MV-4-11 (cell line): Measurements from ENCODE around the gene RMI1.
"Not testable (repeated sequence)": the region's sequence is repeated elsewhere in the genome, so short reads cannot be mapped to it uniquely, and the experiment has no call there.

Experiments used
- DNase-seq: peaks from one replicate; lab custom pipeline; 2025; lab: John Stamatoyannopoulos, UW

Gene RMI1

DNA sequence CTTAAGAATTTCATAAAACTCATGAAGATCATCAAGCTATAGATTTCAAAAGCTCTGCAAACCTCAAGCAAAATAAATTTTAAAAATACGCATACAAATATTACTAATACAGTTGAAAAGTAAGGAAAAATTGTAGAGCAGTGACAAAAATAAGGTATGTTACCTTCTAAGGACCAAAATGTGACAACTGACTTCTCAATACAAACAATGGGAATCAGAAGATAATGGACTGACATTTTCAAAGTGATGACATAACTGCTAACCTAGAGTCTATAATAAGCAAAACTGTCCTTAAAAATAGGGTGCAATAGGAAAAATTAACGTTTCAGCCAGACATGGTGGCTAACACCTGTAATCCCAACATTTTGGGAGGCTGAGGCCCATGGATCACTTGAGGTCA lies 27.1 kb downstream of the RMI1 start:
- DNase-seq = no peak

DNA sequence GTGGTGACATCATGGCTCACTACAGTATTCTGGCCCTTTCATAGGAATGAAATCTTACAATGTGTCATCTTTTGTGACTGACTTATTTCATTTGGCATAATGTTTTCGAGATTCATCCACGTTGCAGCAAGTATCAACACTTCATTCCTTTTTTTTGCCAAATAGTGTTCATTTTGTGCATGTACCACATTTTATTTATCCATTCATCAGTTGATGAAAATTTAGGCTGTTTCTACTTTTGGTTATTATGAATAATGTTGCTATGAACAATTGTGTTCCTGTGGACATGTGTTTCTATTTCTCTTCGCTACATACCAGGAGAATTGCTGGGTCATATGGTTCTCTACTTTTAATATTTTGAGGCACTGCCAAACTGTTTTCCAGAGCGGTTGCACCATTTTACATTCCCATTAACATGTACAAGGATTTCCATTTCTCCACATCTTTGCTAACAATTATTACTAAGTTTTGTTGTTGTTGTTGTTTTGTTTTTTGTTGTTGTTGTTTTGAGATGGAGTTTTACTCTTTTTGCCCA lies 43.5 kb downstream of the RMI1 start:
- no peak for DNase-seq

DNA sequence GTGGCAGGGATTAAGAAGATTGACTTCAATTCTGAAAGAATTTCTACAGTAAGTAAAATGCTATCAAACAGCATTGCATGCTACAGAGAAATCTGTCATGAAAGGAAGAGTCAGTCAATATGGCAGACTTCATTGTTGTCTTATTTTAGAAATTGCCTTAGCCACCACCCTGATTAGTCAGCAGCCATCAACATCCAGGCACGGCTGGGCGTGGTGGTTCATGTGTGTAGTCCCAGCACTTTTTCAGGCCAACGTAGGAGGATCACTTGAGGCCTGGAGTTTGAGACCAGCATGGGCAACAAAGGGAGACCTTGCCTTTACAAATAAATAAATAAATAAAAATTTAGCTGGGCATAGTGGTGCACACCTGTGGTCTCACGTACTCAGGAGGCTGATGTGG lies 46.6 kb downstream of the RMI1 start:
- no peak for DNase-seq

DNA sequence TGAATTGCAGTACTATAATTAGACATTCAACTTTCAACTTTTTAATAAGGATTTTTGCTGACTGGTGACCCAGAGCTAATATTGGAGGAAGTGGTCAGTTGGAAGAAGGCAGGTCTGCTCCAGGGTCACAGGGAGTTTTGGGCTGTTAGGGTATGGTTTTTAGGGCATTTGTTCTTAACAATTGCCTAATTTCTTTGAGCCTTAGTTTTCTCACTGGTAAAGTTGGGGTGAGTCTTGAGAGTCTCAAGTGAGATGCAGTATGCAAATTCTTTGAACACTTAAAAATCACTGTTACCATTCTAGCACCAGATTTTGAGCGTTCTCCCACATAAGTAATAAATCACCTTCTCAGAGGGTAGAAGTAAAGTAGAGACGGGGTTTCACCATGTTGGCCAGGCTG lies 50.9 kb downstream of the RMI1 start:
- DNase-seq = no peak

DNA sequence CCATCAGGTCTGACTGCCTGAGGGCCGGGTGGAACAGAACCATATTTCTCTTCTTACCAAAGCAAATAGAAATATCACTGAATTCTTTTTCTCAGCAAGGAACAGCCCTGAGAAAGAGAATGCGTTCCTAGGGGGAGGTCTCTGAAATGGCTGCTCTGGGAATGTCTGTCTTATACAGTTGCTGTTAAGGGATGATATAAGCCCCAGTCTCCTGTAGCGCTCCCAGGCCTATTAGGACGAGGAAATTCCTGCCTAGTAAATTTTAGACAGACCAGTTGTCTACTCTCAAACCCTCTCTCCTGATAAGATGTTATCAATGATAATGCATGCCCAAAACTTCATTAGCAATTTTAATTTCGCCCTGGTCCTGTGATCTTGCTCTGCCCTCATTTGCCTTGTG lies 61.3 kb downstream of the RMI1 start:
- not testable (repeated sequence) for DNase-seq

DNA sequence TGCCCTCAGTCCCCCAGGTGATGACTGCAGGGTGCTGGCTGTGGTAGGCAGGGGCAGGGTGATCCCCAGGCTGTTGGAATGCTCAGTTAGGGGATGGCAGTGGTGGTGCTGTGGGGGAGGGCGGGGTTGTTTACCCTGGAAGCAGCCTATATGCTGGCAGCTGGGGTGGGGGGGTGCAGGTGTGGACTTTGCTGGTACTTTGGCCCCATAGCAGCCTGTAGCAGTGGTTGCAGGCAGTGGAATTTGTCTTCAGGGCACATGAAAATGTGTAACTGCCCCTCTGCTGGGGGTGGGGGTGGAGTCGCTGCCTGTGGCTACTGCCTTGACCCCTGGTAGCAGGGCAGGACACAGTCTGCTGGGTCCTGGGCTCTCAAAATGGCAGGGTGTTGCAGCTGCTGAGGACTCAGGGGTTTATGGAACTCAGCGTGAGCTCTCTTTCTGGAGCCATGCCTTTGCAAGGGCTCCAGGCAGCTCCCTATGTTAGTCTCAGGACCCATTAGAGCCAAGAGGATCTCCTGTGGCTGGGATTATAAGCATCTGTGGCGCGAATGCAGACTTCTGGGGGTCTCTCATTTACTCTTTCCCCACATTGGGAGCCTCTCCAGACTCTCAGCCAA lies 65.0 kb downstream of the RMI1 start:
- DNase-seq = no peak
